Stimulated activated CD4-positive, alpha-beta T cell treated with anti-CD3 and anti-CD28 coated beads, TNF-alpha, amount 100 ng/mL, for 4 hours (primary cell): Measurements from ENCODE around the gene XIST.
"Not testable (repeated sequence)": the region's sequence is repeated elsewhere in the genome, so short reads cannot be mapped to it uniquely, and the experiment has no call there.

Experiments
- DNase-seq, 3 experiments: peaks; one replicate each; pipeline ENCODE4 v3.0.0-alpha.2; 2020; ENCODE audit warnings: low read depth in 3 of 3

The XIST gene

GRCh38 chrX:73804109-73804508 lies 48.4 kb downstream of the XIST start:
- not testable (repeated sequence) for DNase-seq

GRCh38 chrX:73799888-73800287 lies 52.6 kb downstream of the XIST start:
- DNase-seq, result no peak

DNA sequence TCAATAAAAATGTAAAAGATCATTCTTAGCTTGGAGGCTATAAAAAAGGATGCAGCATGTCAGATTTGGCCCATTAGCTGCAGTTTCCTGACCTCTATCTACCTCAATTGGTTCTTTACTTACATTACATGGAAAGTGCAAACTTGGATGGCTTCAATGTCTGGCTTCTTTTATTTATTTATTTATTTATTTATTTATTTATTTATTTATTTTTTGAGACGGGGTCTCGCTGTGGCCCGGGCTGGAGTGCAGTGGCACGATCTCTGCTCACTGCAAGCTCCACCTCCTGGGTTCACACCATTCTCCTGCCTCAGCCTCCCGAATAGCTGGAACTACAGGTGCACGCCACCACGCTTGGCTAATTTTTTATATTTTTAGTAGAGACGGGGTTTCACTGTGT lies 60.0 kb downstream of the XIST start:
- not testable (repeated sequence) for DNase-seq

DNA sequence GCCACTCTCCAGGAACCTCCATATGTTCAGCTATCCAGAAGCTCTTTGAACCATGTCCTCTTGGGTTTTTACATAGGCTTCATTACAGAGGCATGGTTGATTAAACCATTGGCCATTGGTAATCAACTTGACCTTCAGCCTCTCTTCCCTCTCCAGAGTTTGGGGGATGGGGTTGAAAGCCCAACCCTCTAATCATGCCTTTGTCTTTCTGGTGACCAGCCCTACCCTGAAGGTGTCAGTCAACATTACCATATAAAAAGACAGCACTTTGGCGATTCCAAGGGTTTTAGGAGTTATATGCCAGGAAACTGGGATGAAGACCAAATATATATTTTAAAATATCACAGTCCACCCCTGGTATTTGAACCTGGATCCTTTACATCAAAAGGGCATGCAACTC lies 67.0 kb downstream of the XIST start:
- DNase-seq, result no peak
